Osteocyte (in vitro differentiated cells): ENCODE results near the gene CCDC93. TPM values are rescaled to one million over a fixed set of nuclear protein-coding genes. Genes with fewer than 3 reads are reported as not detected.
"Not testable (repeated sequence)": the region's sequence is repeated elsewhere in the genome, so short reads cannot be mapped to it uniquely, and the experiment has no call there.

Experiments
- DNase-seq: peaks from one replicate; pipeline ENCODE4 v3.0.0; 2021; ENCODE audit warnings: mixed read lengths; ENCODE audit not compliant: unreplicated experiment; ENCODE audit errors: extremely low spot score
- H3K27ac Mint-ChIP-seq: one replicate; pipeline ENCODE4 v1.8.0; 2021; ENCODE audit warnings: mild to moderate bottlenecking, mixed read lengths; ENCODE audit not compliant: unreplicated experiment
- H3K27me3 Mint-ChIP-seq: one replicate; pipeline ENCODE4 v1.8.0; 2021; ENCODE audit warnings: mixed read lengths; ENCODE audit not compliant: unreplicated experiment
- H3K36me3 Mint-ChIP-seq: one replicate; pipeline ENCODE4 v1.8.0; 2021; ENCODE audit warnings: mixed read lengths; ENCODE audit not compliant: unreplicated experiment
- H3K4me1 Mint-ChIP-seq: one replicate; pipeline ENCODE4 v1.8.0; 2021; ENCODE audit warnings: mixed read lengths; ENCODE audit not compliant: unreplicated experiment
- H3K4me3 Mint-ChIP-seq: one replicate; pipeline ENCODE4 v1.8.0; 2021; ENCODE audit warnings: mild to moderate bottlenecking, moderate library complexity, mixed read lengths; ENCODE audit not compliant: unreplicated experiment
- H3K9me3 Mint-ChIP-seq: one replicate; pipeline ENCODE4 v1.8.0; 2021; ENCODE audit warnings: mixed read lengths; ENCODE audit not compliant: unreplicated experiment
- CTCF ChIP-seq: fragments of 200-600 bp; sonication (generic); IDR thresholded peaks from 2 replicates; pipeline ENCODE4 v1.5.0; 2021; ENCODE audit warnings: antibody characterized with exemption, mild to moderate bottlenecking, moderate library complexity
- total RNA-seq: library from RNA; stranded (reverse); gene quantifications from 2 replicates; pipeline ENCODE4 v1.2.1, GENCODE V29; 2021

The CCDC93 gene
- total RNA-seq, 1 donor from 2014 or later: 23.3 TPM

- TF ChIP-seq CTCF: no peak
- H3K27me3 Mint-ChIP-seq: peaks cover 35% of the 10 kb centered on the region
Measured at GRCh38 chr2:118016911-118017310, 3.0 kb upstream of the CCDC93 start.

DNA sequence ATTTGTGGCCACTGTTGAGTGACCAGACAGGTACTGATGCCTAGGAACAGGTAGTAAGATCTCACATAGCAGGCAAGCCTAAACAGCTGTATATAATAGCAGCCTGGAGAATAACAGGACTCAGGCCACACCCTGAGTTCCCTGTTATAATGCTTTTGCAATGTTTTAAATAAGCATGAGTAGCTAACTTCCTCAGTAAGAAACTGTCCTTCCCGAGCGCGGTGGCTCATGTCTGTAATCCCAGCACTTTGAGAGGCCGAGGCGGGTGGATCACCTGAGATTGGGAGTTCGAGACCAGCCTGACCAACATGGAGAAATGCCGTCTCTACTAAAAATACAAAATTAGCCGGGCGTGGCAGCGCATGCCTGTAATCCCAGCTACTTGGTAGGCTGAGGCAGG, 1.9 kb upstream of the CCDC93 start:
- peaks cover 25% of the 10 kb centered on the region for H3K4me1 Mint-ChIP-seq
- not testable (repeated sequence) for H3K36me3 Mint-ChIP-seq, DNase-seq, H3K27ac Mint-ChIP-seq, H3K9me3 Mint-ChIP-seq, H3K4me3 Mint-ChIP-seq
- H3K27me3 Mint-ChIP-seq: peaks cover 29% of the 10 kb centered on the region

More at GRCh38 chr2:118016911-118017310, 3.0 kb upstream of the CCDC93 start:
- Mint-ChIP-seq H3K9me3 (no peaks in the 10 kb centered on the region), H3K36me3 (no peaks in the 10 kb centered on the region), H3K27ac (no peak overlapping the region), H3K4me3 (no peak overlapping the region), H3K4me1 (peaks cover 17% of the 10 kb centered on the region)
- DNase-seq: no peak

GRCh38 chr2:118014492-118014824, 588 bp upstream of the CCDC93 start:
- TF ChIP-seq CTCF: no peak
- Mint-ChIP-seq H3K27ac (peak overlapping the region; percentile 71), H3K9me3 (no peaks in the 10 kb centered on the region), H3K27me3 (peaks cover 18% of the 10 kb centered on the region), H3K4me3 (peak overlapping the region; percentile 86), H3K36me3 (no peaks in the 10 kb centered on the region), H3K4me1 (peaks cover 25% of the 10 kb centered on the region)
- DNase-seq: no peak

GRCh38 chr2:118013221-118013723, 598 bp downstream of the CCDC93 start:
- peak; percentile 85 for DNase-seq
- no peaks in the 10 kb centered on the region for H3K9me3 Mint-ChIP-seq
- peaks cover 25% of the 10 kb centered on the region for H3K4me1 Mint-ChIP-seq
- peaks cover 2% of the 10 kb centered on the region for H3K36me3 Mint-ChIP-seq
- no peak for TF ChIP-seq CTCF
- no peak overlapping the region for H3K27ac Mint-ChIP-seq
- peak overlapping the region; percentile 86 for H3K4me3 Mint-ChIP-seq
- H3K27me3 Mint-ChIP-seq: peaks cover 7% of the 10 kb centered on the region

DNA sequence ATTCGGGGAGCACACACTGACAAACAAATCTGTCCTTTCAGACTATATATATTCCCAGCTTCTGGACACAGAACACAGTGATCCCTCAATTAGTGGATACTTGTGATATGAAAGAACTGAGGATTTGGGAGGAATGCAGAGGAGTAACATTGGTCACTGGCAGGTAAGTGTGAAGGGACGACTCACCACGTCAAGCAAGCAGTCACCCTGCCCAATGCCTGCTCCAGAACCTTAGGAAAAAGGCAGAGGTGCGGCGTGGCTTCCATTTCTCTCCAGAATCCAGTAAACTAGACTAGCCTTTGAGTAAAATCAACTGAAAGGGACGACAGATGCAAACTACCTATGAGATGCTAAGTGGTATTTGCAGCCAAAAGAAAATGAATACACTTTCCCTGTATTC, 1.1 kb downstream of the CCDC93 start:
- no peak for TF ChIP-seq CTCF
- H3K27ac Mint-ChIP-seq: no peak overlapping the region
- no peaks in the 10 kb centered on the region for H3K9me3 Mint-ChIP-seq

GRCh38 chr2:118010473-118010872, 3.4 kb downstream of the CCDC93 start:
- no peak overlapping the region for H3K27ac Mint-ChIP-seq
- DNase-seq: no peak
- TF ChIP-seq CTCF: no peak
- H3K27me3 Mint-ChIP-seq: no peaks in the 10 kb centered on the region
- H3K9me3 Mint-ChIP-seq: no peaks in the 10 kb centered on the region
- H3K4me1 Mint-ChIP-seq: peaks cover 25% of the 10 kb centered on the region
- H3K4me3 Mint-ChIP-seq: no peak overlapping the region
- H3K36me3 Mint-ChIP-seq: peaks cover 18% of the 10 kb centered on the region

More for the DNA sequence above, 1.1 kb downstream of the CCDC93 start:
- no peak for DNase-seq
- H3K27me3 Mint-ChIP-seq: peaks cover 3% of the 10 kb centered on the region
- peak overlapping the region; percentile 86 for H3K4me3 Mint-ChIP-seq
- peaks cover 7% of the 10 kb centered on the region for H3K36me3 Mint-ChIP-seq
- peaks cover 25% of the 10 kb centered on the region for H3K4me1 Mint-ChIP-seq
